ENCODE results near the gene EIF3F.

DNA sequence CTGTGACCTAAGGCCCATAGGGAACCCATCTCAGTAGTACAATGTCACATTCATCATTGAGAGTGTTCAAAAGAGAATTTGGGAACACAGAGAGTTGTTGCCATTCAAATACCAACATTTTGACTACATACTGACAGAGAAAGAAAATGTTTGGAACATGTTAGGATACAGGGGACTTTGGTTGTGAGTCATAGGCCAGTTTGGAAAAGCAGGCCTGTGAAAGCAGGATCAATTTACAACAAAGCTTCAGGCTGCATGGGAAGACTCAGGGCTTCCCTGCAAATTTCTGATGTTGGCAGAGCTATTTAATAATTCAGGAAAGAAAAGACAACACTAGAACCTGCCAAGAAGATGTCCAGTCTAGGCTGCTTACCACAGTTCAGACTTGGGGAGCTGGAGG, 22.3 kb upstream of the EIF3F start:
- TF ChIP-seq POLR2A (IDR thresholded peaks at IDR 0.05): no peak
- TF ChIP-seq, protein P1, sequence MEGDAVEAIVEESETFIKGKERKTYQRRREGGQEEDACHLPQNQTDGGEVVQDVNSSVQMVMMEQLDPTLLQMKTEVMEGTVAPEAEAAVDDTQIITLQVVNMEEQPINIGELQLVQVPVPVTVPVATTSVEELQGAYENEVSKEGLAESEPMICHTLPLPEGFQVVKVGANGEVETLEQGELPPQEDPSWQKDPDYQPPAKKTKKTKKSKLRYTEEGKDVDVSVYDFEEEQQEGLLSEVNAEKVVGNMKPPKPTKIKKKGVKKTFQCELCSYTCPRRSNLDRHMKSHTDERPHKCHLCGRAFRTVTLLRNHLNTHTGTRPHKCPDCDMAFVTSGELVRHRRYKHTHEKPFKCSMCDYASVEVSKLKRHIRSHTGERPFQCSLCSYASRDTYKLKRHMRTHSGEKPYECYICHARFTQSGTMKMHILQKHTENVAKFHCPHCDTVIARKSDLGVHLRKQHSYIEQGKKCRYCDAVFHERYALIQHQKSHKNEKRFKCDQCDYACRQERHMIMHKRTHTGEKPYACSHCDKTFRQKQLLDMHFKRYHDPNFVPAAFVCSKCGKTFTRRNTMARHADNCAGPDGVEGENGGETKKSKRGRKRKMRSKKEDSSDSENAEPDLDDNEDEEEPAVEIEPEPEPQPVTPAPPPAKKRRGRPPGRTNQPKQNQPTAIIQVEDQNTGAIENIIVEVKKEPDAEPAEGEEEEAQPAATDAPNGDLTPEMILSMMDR (IDR thresholded peaks at IDR 0.05): no peak
